ENCODE results near the gene PDSS1. TPM values are rescaled to one million over a fixed set of nuclear protein-coding genes. Genes with fewer than 3 reads are reported as not detected.
"Not testable (repeated sequence)": the region's sequence is repeated elsewhere in the genome, so short reads cannot be mapped to it uniquely, and the experiment has no call there.

The PDSS1 gene
- total RNA-seq, 2 donors from 2014 or later: 2.8 to 4.7 TPM

- no peaks in the 10 kb centered on the region for H3K27me3 ChIP-seq
- H3K36me3 ChIP-seq: no peaks in the 10 kb centered on the region
- DNase-seq (ENCODE audit: low spot score): no peak
- TF ChIP-seq CTCF (IDR thresholded peaks at IDR 0.05): no peak
- H3K9me3 ChIP-seq: no peaks in the 10 kb centered on the region
- H3K27ac ChIP-seq: no peak overlapping the region
- H3K4me3 ChIP-seq: no peak overlapping the region
- H3K4me1 ChIP-seq: no peaks in the 10 kb centered on the region
Observed at GRCh38 chr10:26682931-26683330, 14.6 kb upstream of the PDSS1 start.

- not testable (repeated sequence) for H3K27ac ChIP-seq; H3K4me1 ChIP-seq; H3K27me3 ChIP-seq; H3K9me3 ChIP-seq; DNase-seq (ENCODE audit: low spot score); H3K36me3 ChIP-seq; H3K4me3 ChIP-seq
- TF ChIP-seq CTCF (IDR thresholded peaks at IDR 0.05): peak; percentile 10 to 64
Observed at GRCh38 chr10:26684667-26685264, 12.7 kb upstream of the PDSS1 start.

- Histone ChIP-seq H3K9me3 (no peaks in the 10 kb centered on the region), H3K4me3 (no peak overlapping the region), H3K36me3 (no peaks in the 10 kb centered on the region), H3K27ac (no peak overlapping the region), H3K4me1 (no peaks in the 10 kb centered on the region), H3K27me3 (no peaks in the 10 kb centered on the region)
- TF ChIP-seq CTCF (IDR thresholded peaks at IDR 0.05): no peak
- DNase-seq (ENCODE audit: low spot score): no peak
Observed at GRCh38 chr10:26685441-26685840, 12.1 kb upstream of the PDSS1 start.

GRCh38 chr10:26689399-26689798 lies 8.1 kb upstream of the PDSS1 start:
- no peak overlapping the region for H3K27ac ChIP-seq
- DNase-seq (ENCODE audit: low spot score): no peak
- H3K36me3 ChIP-seq: no peaks in the 10 kb centered on the region
- TF ChIP-seq CTCF (IDR thresholded peaks at IDR 0.05): no peak
- no peak overlapping the region for H3K4me3 ChIP-seq
- no peaks in the 10 kb centered on the region for H3K27me3 ChIP-seq
- H3K4me1 ChIP-seq: no peaks in the 10 kb centered on the region
- H3K9me3 ChIP-seq: no peaks in the 10 kb centered on the region

- DNase-seq (ENCODE audit: low spot score): no peak
- H3K27ac ChIP-seq: no peak overlapping the region
- H3K4me1 ChIP-seq: no peaks in the 10 kb centered on the region
- no peaks in the 10 kb centered on the region for H3K36me3 ChIP-seq
- TF ChIP-seq CTCF (IDR thresholded peaks at IDR 0.05): no peak
- no peaks in the 10 kb centered on the region for H3K9me3 ChIP-seq
- H3K4me3 ChIP-seq: no peak overlapping the region
- no peaks in the 10 kb centered on the region for H3K27me3 ChIP-seq
Observed at GRCh38 chr10:26690731-26691475, 6.6 kb upstream of the PDSS1 start.

- not testable (repeated sequence) for H3K27me3 ChIP-seq, H3K9me3 ChIP-seq, H3K36me3 ChIP-seq
Observed at GRCh38 chr10:26694536-26694935, 3.0 kb upstream of the PDSS1 start.

More at GRCh38 chr10:26694536-26694935, 3.0 kb upstream of the PDSS1 start:
- DNase-seq (ENCODE audit: low spot score); H3K4me3 ChIP-seq; H3K27ac ChIP-seq: not testable (repeated sequence)
- peaks cover 0 to 14% of the 10 kb centered on the region in 2 donors for H3K4me1 ChIP-seq

All from right atrium auricular region (tissue), 2 donors.